PC-3 (cell line): ENCODE measurements around the gene S100A14. TPM values are rescaled to one million over a fixed set of nuclear protein-coding genes. Genes with fewer than 3 reads are reported as not detected.

Source experiments
- ATAC-seq: fragments of 200-7000 bp; cut with Tn5 transposase; 2 replicates; pipeline ENCODE4 v1.9.1; 2020; ENCODE audit warnings: mild to moderate bottlenecking, moderate library complexity
- BruUV-seq: library from RNA; stranded (reverse); fragments of 400-500 nt; replicated peaks from 2 replicates; lab custom pipeline; 2021; lab: Mats Ljungman, UMichigan
- CTCF ChIA-PET: fragments of 300-600 bp; sonication (Branson Sonifier 250); formaldehyde crosslinking; loops from one replicate; lab custom pipeline; 2022; ENCODE audit warnings: antibody characterized with exemption; lab: Charles Lee
- POLR2A ChIA-PET: fragments of 300-600 bp; sonication (Branson Sonifier 250); formaldehyde crosslinking; loops from one replicate; lab custom pipeline; 2022; ENCODE audit warnings: antibody characterized with exemption; ENCODE audit not compliant: unreplicated experiment; lab: Charles Lee
- DNase-seq: peaks from one replicate; pipeline ENCODE4 v3.0.0-alpha.2; 2015
- H2AFZ ChIP-seq: fragments of 300-600 bp; sonication (generic); 2 replicates; pipeline ENCODE4 v1.6.0; 2016; ENCODE audit warnings: antibody characterized with exemption, low read length
- H3F3A ChIP-seq: fragments of 300-600 bp; sonication (generic); one replicate; pipeline ENCODE4 v1.6.0; 2017; ENCODE audit warnings: antibody characterized with exemption, low read length, control low read depth, mild to moderate bottlenecking; ENCODE audit not compliant: unreplicated experiment
- H3K27ac ChIP-seq: fragments of 300-600 bp; sonication (generic); 2 replicates; pipeline ENCODE4 v1.5.1; 2016; ENCODE audit warnings: mild to moderate bottlenecking, low read length
- H3K27me3 ChIP-seq: fragments of 300-600 bp; sonication (generic); 2 replicates; pipeline ENCODE4 v1.6.1; 2016; ENCODE audit warnings: low read length, mixed read lengths
- H3K36me3 ChIP-seq: fragments of 300-600 bp; sonication (generic); 2 replicates; pipeline ENCODE4 v1.6.1; 2016; ENCODE audit warnings: low read depth, mixed run types, low read length, mixed read lengths
- H3K4me1 ChIP-seq: fragments of 300-600 bp; sonication (generic); 2 replicates; pipeline ENCODE4 v1.5.1; 2016; ENCODE audit warnings: low read length; ENCODE audit not compliant: insufficient read depth
- H3K4me2 ChIP-seq: fragments of 300-600 bp; sonication (generic); 2 replicates; pipeline ENCODE4 v1.6.0; 2016; ENCODE audit warnings: low read length
- H3K4me3 ChIP-seq: fragments of 300-600 bp; sonication (generic); 2 replicates; pipeline ENCODE4 v1.5.1; 2016; ENCODE audit warnings: mild to moderate bottlenecking, low read length, mixed read lengths
- H3K79me2 ChIP-seq: fragments of 300-600 bp; sonication (generic); 2 replicates; pipeline ENCODE4 v1.6.1; 2017; ENCODE audit warnings: low read length, mixed read lengths
- H3K9ac ChIP-seq: fragments of 300-600 bp; sonication (generic); 2 replicates; pipeline ENCODE4 v1.6.0; 2016; ENCODE audit warnings: mild to moderate bottlenecking, low read length
- H3K9me2 ChIP-seq: fragments of 300-600 bp; sonication (generic); replicated peaks from 2 replicates; pipeline ENCODE4 v1.6.1; 2016; ENCODE audit warnings: mixed run types, low read length, mixed read lengths
- H3K9me3 ChIP-seq: fragments of 300-600 bp; sonication (generic); 2 replicates; pipeline ENCODE4 v1.6.1; 2016; ENCODE audit warnings: low read length, mixed read lengths
- H4K20me1 ChIP-seq: fragments of 300-600 bp; sonication (generic); 2 replicates; pipeline ENCODE4 v1.6.1; 2016; ENCODE audit warnings: low read length, mixed read lengths
- EZH2 ChIP-seq: fragments of 300-600 bp; sonication (generic); IDR thresholded peaks from one replicate; pipeline ENCODE4 v1.6.1; 2017; ENCODE audit warnings: antibody characterized with exemption, mild to moderate bottlenecking, low read length; ENCODE audit not compliant: unreplicated experiment
- EZH2phosphoT487 ChIP-seq: fragments of 300-600 bp; sonication (generic); IDR thresholded peaks from 2 replicates; pipeline ENCODE4 v1.6.1; 2018; ENCODE audit warnings: mild to moderate bottlenecking, antibody characterized with exemption, low read length, borderline replicate concordance
- intact Hi-C: fragments of 100-400 bp; cut with micrococcal nuclease; formaldehyde crosslinking; loops from 2 replicates; pipeline ENCODE4 v1.9.0; 2023
- total RNA-seq: library from RNA; depleted of rRNA; stranded (reverse); fragments of >200 nt; gene quantifications from 2 replicates; pipeline ENCODE4 v1.2.3, GENCODE V29; 2014
- TF ChIP-seq, protein P1 (sequence below): fragments of 300-600 bp; sonication (generic); conservative IDR thresholded peaks from 2 replicates; pipeline ENCODE4 v1.5.1; 2017; ENCODE audit warnings: antibody characterized with exemption, low read depth, mild to moderate bottlenecking, low read length

S100A14 gene
- total RNA-seq, 1 experiment from 2014 or later = 462 TPM

DNA sequence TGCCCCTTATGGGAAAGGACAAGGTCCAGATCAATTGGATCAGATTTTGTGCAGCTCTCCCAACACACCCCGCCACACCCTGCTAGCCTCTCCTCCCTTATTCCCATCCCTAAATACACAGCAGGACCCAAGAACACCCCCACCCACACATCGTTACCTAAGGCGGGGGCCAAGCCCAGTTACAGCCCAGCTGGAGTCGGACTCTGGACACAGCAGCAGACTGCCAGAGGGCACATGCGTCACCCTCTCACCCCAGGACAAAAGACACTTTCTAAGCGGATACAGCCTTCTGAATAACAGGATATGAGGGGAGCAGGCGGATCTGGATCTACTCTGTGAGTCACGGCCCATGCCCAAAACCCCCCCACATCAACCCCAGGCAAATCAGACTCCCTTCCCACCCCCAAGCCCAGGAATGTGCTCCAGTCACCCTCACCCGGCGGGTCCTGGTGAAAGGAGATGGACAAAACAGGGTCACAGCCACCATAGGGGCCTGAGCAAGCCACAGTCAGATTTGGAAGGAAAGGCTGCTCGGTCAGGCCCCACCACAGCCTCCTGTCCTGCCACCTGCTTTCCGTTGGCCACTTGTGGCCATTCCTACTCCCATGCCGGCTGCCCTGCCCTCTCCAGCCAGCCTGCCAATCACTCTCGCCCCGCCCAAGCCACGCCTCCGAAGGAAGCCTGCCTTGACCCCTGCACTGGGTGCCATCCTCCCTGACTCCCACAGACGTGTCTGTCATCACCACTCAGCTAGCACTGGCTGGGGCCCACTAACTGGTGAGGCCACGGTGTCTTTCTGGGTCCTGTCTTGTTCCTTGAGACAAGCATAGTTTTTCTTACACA is 7.2 kb downstream of the S100A14 start:
- intact Hi-C loops = loop anchor here (1.0 to 2.0 kb wide), 4 partner anchors 36 to 76 kb away; partner anchors contain the start of gene ILF2
- H3K4me3 ChIP-seq = peak overlapping the region; percentile 68
- H3K4me1 ChIP-seq = peaks cover 50% of the 10 kb centered on the region
- CTCF ChIA-PET = interaction anchor here (2.5 kb wide), 1 partner anchor 37 kb away, joined by 9 read pairs; no protein-coding TSS in a partner anchor
- DNase-seq (peak; percentile 99), ATAC-seq (peak; percentile 58)
- POLR2A ChIA-PET = interaction anchor here (0.9 to 1.8 kb wide), 2 partner anchors 18 to 25 kb away, joined by 4 to 7 read pairs; partner anchors contain the start of genes CHTOP and S100A13
- peak overlapping the region; percentile 95 for H3K4me2 ChIP-seq
- H3K27ac ChIP-seq = peak overlapping the region; percentile 100
- TF ChIP-seq, protein P1, sequence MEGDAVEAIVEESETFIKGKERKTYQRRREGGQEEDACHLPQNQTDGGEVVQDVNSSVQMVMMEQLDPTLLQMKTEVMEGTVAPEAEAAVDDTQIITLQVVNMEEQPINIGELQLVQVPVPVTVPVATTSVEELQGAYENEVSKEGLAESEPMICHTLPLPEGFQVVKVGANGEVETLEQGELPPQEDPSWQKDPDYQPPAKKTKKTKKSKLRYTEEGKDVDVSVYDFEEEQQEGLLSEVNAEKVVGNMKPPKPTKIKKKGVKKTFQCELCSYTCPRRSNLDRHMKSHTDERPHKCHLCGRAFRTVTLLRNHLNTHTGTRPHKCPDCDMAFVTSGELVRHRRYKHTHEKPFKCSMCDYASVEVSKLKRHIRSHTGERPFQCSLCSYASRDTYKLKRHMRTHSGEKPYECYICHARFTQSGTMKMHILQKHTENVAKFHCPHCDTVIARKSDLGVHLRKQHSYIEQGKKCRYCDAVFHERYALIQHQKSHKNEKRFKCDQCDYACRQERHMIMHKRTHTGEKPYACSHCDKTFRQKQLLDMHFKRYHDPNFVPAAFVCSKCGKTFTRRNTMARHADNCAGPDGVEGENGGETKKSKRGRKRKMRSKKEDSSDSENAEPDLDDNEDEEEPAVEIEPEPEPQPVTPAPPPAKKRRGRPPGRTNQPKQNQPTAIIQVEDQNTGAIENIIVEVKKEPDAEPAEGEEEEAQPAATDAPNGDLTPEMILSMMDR = no peak
- TF ChIP-seq EZH2phosphoT487 (no peak), EZH2 (no peak)
- H4K20me1 ChIP-seq = no peaks in the 10 kb centered on the region
- no peaks in the 10 kb centered on the region for H3K9me3 ChIP-seq
- H3K9me2 ChIP-seq = no peaks in the 10 kb centered on the region
- BruUV-seq = no TSS peak
- peaks cover 69% of the 10 kb centered on the region for H3K79me2 ChIP-seq
- H2AFZ ChIP-seq = no peak overlapping the region
- H3K27me3 ChIP-seq = no peaks in the 10 kb centered on the region
- peaks cover 23% of the 10 kb centered on the region for H3F3A ChIP-seq
- H3K9ac ChIP-seq = peak overlapping the region; percentile 97
- peaks cover 39% of the 10 kb centered on the region for H3K36me3 ChIP-seq

DNA sequence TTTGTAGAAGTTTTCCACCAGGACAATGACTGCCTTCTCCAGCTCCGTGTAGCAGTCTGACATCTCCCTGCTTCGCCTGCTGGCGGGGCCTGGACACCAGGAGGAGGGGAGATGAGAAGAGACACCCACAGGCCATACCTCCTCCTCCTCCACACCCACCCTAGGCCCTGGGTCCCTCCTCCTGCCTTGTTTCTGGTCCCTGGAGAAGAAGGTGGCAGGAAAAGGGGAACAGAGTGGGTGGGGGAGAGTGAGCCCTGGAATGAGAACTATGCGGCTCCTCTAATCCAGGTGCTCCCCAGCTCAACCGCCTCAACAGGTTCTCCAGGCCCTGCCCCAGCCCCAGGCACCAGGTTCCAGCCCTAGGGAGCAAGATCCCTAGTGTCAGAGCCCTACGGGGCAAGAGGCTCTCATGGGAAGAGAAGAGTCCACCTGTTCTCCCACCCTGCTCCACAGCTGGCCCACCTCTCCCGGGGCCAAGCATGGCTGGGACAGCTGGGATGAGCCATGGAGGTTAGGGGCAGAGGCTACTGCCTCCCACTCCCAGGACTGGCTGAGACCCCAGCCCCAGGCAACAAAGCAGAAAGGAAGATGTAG is 7.9 kb downstream of the S100A14 start:
- H3K9me3 ChIP-seq = no peaks in the 10 kb centered on the region
- ChIA-PET CTCF (no interaction called here), POLR2A (interaction anchor here (0.6 to 0.9 kb wide), 3 partner anchors 26 to 100 kb away, joined by 3 to 9 read pairs (median 4); partner anchors contain the start of gene CHTOP)
- H4K20me1 ChIP-seq = no peaks in the 10 kb centered on the region
- ATAC-seq (no peak), DNase-seq (peak; percentile 72)
- intact Hi-C loops = loop anchor here (2.0 kb wide), 3 partner anchors 35 to 75 kb away; partner anchors contain the start of gene ILF2
- peak overlapping the region; percentile 68 for H3K4me3 ChIP-seq
- H3K27me3 ChIP-seq = no peaks in the 10 kb centered on the region
- peak overlapping the region; percentile 100 for H3K27ac ChIP-seq
- H2AFZ ChIP-seq = no peak overlapping the region
- TSS peak; percentile 21 for BruUV-seq
- TF ChIP-seq EZH2phosphoT487 = no peak
- no peak for TF ChIP-seq EZH2
- TF ChIP-seq, protein P1 = no peak
- H3K4me1 ChIP-seq = peaks cover 43% of the 10 kb centered on the region
- peak overlapping the region; percentile 97 for H3K9ac ChIP-seq
- peaks cover 23% of the 10 kb centered on the region for H3F3A ChIP-seq
- H3K79me2 ChIP-seq = peaks cover 62% of the 10 kb centered on the region
- no peaks in the 10 kb centered on the region for H3K9me2 ChIP-seq
- H3K36me3 ChIP-seq = peaks cover 40% of the 10 kb centered on the region
- H3K4me2 ChIP-seq = peak overlapping the region; percentile 95
